ENCODE measurements around the gene OTOS.

Gene OTOS

GRCh38 chr2:240112914-240113690, 27.4 kb downstream of the OTOS start:
- DNase-seq (ENCODE audit: low spot score) = peak; percentile 47

DNA sequence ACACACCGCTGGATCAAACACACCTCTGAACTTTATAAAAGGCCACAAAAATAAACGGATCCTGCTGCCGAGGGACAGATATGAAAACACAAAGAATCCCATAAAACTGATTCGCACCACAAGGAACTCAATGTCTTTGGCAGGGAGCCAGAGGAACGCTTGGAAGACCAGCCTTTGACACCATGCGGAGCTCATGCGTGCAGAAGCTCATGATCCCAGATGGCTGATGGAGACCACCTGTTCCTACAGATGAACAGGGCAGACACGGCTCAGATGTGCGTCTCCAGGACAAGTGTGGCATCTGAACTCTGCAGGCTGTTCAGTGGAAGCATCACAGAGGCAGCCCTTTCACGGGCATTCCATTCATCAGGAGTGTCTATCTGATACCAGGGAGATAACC, 29.2 kb downstream of the OTOS start:
- DNase-seq (ENCODE audit: low spot score) = no peak

DNA sequence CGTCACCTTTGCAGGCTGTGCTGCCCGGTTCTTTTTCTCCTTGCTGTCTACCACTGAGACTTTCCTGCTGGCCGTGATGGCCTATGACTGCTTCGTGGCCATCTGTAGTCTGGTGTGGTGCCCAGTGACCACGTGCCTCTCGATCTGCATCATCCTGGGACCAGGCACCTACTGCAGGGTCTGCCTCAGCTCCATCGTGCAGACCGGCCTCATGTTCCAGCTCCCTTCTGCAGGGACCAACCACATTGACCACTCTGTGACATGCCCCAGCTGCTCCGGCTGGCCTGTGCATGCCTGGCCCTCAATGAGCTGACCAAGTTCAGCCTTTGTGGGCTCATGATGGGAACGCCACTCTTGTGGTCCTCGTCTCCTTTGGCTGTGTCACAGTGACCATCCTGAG, 31.1 kb downstream of the OTOS start:
- DNase-seq (ENCODE audit: low spot score) = no peak

DNA sequence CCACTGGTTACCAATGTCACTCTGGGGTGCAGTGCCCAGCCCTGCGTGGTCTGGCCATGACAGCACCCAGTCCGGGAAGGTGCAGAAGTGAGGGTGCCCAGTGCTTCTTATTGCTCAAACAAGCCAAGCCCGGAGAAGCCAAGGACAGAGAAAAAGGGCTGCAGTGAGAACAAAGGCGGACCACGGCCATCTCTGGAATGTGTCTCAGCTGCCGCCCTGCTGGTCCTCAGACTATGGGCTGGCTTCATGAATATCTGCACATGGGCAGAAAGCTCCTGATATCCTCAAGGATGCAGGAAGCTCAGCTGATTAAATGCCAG, 33.0 kb downstream of the OTOS start:
- DNase-seq (ENCODE audit: low spot score) = no peak

- no peak for DNase-seq (ENCODE audit: low spot score)
Measured at GRCh38 chr2:240106765-240107476, 33.5 kb downstream of the OTOS start.

GRCh38 chr2:240105982-240106381, 34.5 kb downstream of the OTOS start:
- DNase-seq (ENCODE audit: low spot score) = no peak

- DNase-seq (ENCODE audit: low spot score) = no peak
Measured at GRCh38 chr2:240103136-240103535, 37.3 kb downstream of the OTOS start.

- DNase-seq (ENCODE audit: low spot score) = no peak
Measured at GRCh38 chr2:240098349-240098748, 42.1 kb downstream of the OTOS start.

DNA sequence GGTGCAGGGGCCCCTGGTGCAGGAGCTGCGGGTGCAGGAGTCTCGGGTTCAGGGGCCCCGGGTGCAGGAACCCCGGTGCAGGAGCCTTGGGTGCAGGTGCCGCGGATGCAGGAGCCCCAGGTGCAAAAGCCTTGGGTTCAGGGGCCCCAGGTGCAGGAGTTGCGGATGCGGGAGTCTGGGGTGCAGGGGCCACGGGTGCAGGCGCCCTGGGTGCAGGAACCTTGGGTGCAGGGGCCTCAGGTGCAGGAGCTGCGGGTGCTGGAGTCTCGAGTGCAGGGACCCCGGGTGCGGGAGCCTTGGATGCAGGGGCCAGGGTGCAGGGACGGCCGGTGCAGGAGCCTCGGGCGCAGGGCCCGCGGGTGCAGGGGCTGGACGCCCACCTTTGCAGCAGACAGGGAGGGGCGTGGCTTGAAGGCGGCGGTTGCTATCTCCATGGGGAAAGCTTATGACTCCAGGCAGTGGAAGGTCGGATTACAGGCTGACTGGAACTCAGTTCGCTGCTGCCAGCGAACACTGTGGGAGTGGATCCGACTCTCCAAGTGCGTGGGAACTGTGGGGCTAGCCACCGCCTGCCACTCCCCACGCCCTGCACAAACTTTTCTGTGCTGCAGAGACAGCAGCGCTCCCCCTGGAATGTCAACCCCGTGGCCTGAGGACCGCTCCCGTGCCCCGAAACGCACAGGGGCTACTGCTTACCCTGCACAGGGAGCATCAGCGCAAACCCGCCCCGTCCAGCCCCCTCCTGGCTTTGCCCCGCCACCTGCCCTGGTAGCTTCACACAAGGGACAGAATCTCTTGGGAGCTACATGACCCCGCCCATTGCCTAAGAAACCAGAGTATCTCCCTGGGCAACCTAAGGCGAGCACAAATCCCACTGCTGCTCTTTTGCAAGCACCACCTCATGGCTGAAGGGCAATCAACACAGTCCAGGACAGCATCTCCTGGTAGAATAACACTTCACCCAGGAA, 44.6 kb downstream of the OTOS start:
- peak; percentile 53 for DNase-seq (ENCODE audit: low spot score)

DNA sequence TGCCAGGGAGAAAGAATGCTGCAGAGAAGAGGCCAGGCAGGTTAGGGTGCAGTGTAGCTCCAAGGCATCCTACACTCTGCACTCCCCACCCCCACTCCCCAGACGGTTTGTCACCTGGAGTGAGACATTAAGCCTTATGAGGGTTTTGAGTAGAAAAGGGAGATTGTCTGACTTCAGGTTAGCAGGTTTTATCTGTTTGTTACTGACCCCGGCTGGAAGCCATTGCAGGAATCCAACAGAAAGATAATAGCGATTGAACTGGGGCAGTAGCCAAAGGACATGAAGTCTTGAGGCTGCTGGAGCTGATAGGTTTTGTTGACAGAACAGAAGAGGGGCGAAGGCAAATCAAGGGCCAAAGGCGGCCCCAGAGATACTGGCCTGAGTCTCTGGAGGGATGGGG, 51.2 kb downstream of the OTOS start:
- DNase-seq (ENCODE audit: low spot score) = no peak

All from iPS-NIHi11 (cell line).